ENCODE data around the gene DOCK1.
"Not testable (repeated sequence)": the region's sequence is repeated elsewhere in the genome, so short reads cannot be mapped to it uniquely, and the experiment has no call there.

Gene DOCK1

GRCh38 chr10:126903656-126904360 lies 1.4 kb upstream of the DOCK1 start:
- DNase-seq = no peak

DNA sequence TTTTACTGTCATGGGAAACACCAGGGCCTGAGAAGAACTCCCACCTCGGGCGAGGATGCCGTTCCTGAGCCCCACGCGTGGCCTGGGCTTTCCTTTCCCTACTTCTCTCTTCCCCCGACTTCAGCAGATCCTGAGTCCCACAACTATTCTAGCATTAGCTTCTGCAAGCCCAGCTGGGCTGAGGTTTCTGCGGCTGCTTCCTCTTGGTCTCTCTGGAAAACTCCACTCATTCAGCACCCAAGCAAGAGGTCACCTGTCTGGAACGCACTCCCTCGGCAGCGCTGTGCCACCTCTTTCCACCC lies 761 bp upstream of the DOCK1 start:
- DNase-seq = no peak

- DNase-seq = no peak
Measured at GRCh38 chr10:126905776-126906703, 812 bp downstream of the DOCK1 start.

- DNase-seq = no peak
Measured at GRCh38 chr10:126906704-126907422, 1.6 kb downstream of the DOCK1 start.

- no peak for DNase-seq
Measured at GRCh38 chr10:126907423-126907970, 2.3 kb downstream of the DOCK1 start.

- DNase-seq = no peak
Measured at GRCh38 chr10:126908225-126908624, 3.0 kb downstream of the DOCK1 start.

DNA sequence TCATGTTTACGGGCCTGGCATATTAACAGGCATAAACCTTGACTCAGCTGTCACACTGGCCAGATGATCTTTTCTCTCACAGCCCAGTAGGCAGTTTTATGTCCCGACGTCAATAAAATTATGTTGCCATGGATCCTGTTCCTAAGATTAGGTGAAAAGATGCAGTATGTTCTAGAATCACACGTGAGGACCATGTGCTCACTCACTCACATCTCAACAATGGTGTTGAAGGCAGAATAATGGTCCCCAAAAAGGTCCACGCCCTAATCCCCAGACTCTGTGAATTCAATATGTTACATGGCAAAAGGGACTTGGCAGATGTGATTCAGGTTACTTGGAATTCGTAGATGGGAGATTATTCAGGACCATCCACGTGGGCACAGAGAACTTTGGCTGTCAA lies 3.5 kb downstream of the DOCK1 start:
- no peak for DNase-seq

DNA sequence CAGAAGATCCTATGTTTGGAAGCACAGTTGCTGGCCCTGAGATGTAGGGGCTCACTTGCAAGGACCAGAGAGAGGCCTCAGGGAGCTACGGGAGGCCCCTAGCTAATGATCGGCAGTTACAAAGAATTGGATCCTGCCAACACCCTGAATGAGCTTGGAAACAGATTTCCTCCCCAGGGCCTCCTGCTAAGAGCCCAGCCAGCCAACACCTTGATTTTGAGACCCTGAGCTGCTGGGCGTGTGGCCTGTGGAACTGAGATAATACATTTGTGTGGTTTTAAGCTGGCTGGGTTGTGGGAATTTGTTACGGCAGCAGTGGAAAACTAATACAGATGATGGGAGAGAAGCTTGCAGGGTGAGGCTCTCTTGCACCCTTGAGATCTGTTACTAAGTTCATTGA lies 3.9 kb downstream of the DOCK1 start:
- no peak for DNase-seq

- no peak for DNase-seq
Measured at GRCh38 chr10:126910196-126910595, 5.0 kb downstream of the DOCK1 start.

GRCh38 chr10:126910798-126911197 lies 5.6 kb downstream of the DOCK1 start:
- no peak for DNase-seq

DNA sequence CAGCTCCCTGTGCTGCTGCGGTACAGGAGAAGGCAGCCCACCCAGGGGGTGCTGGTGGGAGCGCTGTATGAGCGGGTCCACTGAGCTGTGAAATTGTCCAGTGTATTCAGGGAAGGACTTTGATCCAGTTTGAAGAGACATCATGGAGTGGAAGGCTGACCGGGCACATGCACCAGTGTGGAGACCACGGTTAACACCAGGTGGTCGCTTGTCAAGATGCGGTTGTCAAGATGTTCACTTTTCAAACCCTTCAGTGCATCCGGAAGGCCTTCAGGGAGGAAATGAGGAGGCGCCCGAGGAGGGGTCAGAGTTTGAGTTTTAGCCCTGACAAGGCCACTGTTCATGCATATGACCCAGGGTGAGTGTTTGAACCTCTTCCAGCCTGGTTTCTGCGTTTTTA lies 6.1 kb downstream of the DOCK1 start:
- no peak for DNase-seq

- DNase-seq = no peak
Measured at GRCh38 chr10:126913316-126913715, 8.1 kb downstream of the DOCK1 start.

GRCh38 chr10:126914561-126914960 lies 9.3 kb downstream of the DOCK1 start:
- DNase-seq = no peak

GRCh38 chr10:126916952-126917351 lies 11.7 kb downstream of the DOCK1 start:
- not testable (repeated sequence) for DNase-seq

DNA sequence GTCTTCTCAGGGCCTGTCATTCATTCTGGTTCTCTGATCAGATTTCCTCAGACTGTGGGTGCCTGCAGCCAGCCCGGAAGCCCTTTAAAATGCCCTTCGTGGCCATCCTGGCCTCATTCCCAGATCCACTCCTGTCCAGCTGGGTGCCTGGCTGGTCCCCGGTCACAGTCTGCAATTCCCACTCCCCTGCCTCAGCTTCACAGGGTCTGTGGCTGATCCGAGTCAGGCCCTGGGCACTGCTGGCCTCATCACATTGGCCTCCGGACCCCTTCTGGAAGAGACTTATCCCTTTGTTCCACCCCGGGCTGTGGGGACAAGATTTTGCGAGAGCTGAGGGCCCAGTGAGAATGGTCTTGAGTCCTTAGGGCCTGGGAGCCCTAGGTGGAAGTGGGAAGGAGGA lies 12.1 kb downstream of the DOCK1 start:
- no peak for DNase-seq

DNA sequence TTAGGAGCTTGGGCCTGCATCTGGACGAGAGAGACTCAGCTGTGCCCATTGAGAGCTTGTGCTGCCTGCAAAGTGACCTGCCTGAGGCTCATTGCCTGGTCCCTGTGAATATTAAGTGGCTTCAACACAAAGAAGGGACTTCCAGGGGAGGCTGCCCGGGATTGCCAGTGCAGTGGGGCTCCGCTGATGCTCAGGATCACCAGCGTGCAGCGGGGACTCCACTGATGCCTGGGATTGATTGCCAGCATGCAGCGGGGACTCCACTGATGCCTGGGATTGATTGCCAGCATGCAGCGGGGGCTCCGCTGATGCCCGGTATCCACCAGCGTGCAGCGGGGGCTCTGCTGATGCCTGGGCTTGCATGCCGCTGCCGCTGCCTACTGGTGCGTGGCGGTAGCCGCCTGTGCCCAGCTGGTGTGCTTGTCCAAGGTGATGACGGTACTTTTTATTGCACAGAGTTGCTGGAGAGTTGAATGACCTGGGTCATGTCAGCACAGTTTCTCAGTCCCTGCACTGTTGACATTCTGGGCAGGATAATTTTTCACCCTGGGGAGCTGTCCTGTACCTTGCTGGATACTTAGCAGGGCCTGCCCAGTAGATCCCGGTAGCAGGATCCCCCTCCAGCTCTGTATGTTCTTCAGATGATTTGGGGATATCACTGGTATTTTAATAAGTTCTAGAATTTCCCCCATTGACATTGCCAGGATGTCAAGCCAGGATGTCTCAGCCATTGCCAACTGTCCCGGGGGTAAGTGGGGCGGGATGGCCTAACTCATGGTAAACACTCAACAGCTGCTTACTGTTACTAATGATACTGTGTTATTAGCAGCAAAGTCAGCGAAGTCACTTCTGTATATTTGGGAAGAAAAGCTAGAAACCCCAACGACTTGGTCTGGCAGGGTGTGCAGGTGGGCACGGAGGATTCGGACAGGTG lies 13.0 kb downstream of the DOCK1 start:
- no peak for DNase-seq

DNA sequence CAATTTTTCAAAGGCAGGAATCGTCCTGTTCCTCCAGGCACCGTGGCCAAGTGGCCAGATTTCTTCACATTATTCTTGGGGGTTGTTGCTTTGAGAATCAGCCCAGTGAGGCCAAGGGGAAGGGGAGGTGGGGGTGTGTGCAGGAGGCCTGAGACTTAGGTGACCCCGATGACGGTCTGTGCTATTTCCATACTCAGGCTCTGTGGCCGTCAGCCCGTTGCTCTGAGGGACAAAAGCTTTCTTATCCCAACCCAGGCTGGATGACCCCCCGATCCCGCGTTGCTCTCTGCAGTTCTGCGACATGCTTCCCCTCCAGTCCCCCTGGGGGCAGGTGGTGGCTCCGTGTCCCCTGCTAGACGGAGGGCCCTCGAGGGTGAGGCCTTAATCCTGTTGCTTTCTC lies 14.2 kb downstream of the DOCK1 start:
- DNase-seq = no peak

- no peak for DNase-seq
Measured at GRCh38 chr10:126921162-126921561, 15.9 kb downstream of the DOCK1 start.

- no peak for DNase-seq
Measured at GRCh38 chr10:126921974-126922525, 16.8 kb downstream of the DOCK1 start.

- no peak for DNase-seq
Measured at GRCh38 chr10:126924180-126924914, 19.1 kb downstream of the DOCK1 start.

DNA sequence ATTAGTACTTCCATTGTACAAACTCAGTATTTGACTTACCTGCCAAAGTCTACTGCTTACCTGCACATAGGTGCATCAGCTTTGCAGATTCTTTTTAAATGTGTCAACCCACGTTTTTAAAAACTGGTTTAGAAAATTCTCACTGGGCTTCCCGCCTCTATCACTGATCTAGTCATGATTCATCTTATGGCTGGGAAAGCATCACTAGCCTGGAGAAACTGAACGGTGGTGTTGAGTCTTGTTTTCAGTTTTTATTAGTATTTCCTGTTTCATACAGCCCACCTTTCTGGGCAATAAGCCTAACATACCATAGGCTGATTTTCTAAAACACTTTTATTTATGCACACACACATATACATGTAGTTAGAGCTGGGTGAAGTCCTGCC lies 19.7 kb downstream of the DOCK1 start:
- DNase-seq = no peak
